HG02610 (cell line): Measurements from ENCODE around the gene COPB2.
"Not testable (repeated sequence)": the region's sequence is repeated elsewhere in the genome, so short reads cannot be mapped to it uniquely, and the experiment has no call there.

ENCODE experiments used
- ATAC-seq: cut with Tn5 transposase; IDR thresholded peaks from one replicate; pipeline ENCODE4 v1.9.1; 2021; ENCODE audit warnings: mild to moderate bottlenecking, moderate library complexity; ENCODE audit not compliant: unreplicated experiment

COPB2 gene

DNA sequence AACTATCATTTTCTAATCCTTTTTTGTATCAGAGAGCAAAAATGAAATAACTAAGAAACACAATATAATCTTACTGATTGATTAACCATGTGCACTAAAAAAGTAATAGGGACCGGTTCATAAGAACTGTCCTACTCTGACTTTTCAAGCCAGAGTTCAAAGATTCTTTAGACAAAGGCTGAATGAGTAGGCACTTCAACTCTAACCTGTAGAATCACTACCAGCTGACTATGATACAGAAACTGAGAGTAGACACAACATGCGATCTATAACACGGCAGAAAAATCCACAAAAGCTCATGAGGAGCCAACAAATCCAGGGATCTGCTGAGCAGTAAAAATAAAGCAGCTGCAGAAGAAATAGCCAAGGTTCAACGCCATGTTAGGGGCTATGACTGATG is 8.9 kb downstream of the COPB2 start:
- ATAC-seq: no peak

DNA sequence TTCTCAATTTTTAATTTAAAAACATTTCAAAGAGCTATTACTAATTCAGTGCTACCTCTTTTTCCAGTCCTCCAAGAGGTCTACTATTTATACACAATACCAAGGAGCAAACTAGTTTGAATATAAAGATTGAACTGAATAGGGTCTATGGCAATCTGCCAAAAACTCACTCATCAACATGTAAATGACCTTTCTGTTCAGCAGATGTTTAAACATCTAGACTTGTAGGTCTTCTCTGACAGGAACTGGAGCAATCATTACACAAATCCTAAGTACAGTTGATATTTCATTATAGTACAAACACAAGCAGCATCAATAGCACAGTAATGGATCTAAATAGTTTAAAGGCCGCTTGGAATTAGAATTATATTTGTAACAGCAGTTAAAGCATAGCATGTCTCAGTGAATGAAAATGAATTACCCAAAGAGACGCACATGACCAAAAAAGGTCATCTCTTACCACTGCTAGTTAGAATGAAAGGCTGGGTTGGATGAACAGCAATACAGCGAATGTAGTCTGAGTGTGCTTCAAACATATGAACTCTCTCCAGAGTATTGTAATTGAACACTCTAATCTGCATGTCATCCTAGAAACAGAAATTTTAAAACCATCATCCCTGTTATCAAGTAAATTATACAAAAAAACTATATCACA is 10.7 kb downstream of the COPB2 start:
- ATAC-seq: no peak

DNA sequence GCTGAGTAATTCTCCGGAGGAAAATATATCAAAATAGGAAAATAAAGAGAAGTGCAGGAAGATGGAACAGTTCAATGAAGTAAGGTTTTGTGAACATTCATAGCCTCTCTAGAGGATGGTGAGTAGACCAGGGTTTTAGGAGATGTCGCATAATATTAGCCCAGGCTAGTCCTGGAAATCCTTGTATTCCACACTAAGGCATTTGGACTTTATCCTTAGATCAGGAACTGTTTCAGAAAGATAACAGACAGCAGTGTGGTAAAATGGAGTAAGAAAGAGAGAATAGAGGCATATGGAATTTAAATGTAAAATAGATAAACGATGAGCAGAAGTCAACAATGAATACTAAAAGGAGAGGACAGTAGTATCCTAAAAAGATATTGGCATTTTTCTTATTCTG is 12.1 kb downstream of the COPB2 start:
- ATAC-seq: no peak

DNA sequence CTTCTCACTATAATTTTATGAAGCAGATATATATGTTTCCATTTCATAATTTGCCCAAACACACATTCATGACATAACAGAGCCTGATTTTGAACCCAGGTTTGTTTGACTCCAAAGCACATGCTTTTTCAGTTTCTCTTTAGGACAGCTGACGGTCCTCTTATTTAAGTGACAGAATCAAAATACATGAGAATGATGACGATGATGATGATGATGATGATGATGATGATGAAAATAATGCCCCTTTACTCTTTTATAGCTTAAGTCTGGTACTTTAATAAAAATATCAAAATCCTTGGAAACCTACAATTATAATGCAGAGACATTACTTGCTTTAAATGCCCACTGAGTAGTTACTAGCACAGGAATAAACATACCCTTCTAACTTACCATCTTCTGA is 15.3 kb downstream of the COPB2 start:
- ATAC-seq: no peak

DNA sequence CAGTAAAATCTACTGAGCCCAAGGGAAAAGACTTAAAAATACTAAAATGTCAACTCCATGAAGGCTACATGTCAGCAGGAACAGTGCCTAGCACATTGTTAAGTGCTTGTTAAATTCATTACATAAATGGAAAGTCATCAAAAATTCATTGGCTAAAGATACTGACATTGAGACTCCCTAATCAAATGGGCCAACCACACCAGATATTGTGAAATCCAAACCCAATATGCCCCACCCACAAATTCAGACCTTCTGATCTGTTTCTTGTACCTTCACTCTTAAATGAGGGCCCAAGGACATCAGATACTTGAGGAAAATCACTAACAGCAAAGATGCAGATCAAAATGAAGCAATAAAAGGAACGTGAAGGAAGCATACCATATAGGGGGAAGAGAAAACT is 24.9 kb downstream of the COPB2 start:
- no peak for ATAC-seq

DNA sequence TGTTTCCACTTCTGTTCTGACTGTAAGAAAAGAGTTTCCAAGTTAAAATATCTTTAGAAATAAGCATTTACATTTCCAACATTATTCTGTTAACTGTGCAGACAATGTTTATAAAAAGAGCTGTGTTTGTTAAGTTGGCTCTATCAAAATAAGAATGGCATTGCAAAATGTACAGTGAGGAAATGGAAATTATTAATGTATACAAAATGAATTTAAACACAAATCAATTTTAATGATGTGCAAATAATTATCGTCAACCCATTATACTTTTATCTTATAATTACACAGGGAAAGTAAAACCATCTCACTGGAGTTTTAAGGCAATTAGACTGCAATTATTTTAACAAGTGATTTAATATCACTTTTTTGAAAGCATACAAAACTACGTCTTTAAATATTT is 28.2 kb downstream of the COPB2 start:
- no peak for ATAC-seq

DNA sequence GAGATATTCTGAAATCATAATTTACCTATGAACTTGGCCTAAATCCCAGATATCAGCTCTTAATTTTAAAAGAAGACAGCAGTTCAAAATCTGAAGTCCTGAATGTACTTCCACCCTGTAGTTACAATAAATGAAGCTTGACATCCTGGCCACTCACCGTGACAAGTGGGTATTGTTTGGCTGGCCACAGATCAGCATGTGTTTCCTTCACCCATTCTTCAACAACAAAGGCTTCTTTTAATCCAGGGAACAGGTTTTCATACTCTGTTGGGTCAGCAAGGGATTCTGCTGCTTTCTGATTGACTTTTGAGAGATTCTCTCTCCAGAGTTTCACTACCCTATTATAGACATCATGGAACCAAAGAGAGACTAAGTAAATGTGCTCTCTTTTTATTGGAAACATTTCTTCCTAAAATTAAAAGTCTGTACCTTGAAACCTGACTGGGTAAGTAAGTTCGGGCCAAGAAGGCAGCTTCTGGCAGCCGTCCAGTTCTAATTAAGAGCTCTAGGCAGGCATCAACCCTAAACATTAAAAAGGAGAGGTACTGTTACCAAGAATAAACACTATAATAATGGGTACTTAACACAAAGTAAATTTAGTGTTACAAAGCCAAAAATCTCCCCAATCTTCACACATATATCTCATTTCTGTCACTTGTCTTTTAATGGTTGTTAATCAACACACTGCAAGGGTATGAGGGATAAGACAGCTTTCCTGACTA is 30.4 kb downstream of the COPB2 start:
- ATAC-seq: no peak

DNA sequence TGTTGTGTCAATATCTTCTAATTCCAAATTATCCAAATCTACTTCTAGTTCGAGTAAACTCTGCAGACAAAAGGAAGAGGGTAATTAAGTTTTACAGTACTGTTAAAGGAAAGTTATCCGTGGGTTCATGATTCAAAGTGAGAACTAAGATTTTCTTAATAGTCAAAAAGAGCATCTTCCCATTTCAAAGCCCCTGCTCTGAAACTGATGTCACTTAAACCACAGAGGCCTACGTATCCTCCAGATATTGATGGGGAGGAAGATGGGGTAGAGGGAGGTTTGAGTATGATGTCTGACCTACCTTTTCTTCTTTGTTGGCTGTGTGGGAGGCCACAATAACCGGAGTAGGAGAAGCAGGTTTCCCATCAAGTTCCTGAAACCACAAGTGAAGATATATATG is 31.5 kb downstream of the COPB2 start:
- peak; percentile 93 for ATAC-seq

DNA sequence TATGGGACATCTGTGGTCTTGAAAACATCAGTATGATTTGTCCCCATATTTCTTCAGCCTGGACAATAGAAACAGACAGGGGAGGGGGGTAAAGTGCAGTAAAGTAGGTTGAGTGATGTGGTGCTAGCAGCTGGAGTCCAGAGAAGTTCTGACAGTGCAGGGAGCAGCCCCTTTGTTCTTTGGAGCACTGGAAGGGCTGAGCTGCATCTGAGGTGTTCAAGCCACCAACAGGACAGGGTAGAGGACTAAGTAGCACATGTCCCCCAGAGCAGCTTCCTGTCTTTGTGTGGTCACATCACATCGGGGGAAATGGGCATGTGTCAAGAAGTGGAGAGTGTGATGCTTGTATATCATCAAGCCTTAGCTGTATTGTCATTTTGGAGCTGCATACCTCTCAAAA is 33.6 kb downstream of the COPB2 start:
- no peak for ATAC-seq

DNA sequence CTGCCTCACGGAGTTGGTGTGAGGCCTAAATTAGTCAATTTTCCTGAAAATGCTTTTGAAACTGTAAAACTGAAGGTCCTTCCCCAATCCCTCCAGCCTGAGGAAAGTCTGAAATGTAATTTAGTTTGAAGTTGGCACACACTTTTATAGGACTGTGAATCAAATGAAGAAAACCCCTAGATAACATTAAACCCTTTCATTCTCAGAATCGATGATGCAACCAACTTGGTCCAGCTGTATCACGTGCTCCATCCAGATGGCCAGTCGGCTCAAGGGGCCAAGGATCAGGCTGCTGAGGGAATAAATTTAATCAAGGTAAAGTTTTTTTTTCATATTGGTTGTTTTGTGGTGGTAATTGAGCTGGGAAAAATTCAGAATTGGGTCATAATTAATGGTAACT is 34.0 kb downstream of the COPB2 start:
- ATAC-seq: no peak

DNA sequence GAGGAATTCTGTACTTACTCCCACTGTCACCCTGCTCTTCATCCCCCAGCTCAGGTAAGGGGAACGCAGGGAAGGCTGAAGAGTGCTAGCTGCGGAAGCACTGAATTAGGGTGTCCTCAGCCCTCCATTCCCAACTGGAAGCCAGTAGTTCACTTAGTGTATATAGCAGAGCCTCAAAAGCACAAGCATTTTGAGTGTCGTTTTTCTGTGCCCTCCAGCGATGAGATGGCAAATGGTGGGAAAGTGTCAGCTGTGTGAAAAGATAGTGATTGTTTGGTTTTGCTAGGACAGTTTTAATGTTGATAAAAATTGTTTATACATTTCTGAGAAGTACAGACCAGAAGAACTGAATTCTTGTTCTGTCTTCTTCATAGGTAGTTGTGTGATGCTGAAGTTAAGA is 34.8 kb downstream of the COPB2 start:
- ATAC-seq: no peak

DNA sequence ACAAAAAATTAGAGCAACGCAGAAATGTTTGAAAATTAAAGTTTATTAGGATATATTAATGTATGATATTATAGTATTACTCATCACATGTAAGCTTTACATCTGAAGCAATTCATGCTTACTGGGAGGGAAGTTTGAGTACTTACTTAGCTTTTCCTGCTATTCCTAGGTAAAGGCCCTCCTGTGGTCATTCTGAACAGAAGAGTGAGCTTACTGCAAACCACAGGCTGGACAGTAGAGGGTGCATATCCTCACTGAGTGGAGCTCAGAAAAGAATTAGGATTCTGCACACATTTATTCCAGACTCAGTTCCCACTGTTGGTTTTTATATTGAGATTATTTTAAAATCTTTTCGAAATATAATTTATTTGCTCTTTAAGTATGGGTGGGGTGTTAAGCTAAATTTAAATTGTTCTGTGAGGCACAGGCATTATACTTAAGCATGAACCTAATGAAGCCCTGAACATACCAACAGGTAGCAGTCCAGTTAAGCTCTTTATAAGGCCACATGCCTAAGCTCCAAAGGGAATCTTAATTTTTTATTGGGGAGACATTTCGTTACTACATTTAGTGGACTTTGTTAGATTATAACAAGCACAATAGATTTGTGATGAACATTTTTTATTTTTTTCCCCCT is 35.4 kb downstream of the COPB2 start:
- no peak for ATAC-seq

DNA sequence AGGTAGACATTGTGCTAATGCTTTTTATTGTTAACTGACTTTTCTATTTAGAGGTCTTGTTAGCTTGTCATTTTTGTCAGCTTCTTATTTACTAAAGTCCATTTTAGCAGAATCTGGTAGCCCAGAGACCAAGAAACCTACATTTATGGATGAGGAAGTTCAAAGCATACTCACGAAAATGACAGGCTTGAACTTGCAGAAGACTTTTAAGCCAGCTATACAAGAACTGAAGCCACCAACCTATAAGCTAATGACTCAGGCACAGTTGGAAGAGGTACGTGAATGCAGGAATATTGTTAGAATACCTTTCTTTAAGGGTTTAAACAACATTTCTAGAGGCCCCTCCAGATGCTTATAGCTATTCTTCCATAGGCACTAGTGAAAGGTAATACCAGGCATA is 42.7 kb downstream of the COPB2 start:
- no peak for ATAC-seq

DNA sequence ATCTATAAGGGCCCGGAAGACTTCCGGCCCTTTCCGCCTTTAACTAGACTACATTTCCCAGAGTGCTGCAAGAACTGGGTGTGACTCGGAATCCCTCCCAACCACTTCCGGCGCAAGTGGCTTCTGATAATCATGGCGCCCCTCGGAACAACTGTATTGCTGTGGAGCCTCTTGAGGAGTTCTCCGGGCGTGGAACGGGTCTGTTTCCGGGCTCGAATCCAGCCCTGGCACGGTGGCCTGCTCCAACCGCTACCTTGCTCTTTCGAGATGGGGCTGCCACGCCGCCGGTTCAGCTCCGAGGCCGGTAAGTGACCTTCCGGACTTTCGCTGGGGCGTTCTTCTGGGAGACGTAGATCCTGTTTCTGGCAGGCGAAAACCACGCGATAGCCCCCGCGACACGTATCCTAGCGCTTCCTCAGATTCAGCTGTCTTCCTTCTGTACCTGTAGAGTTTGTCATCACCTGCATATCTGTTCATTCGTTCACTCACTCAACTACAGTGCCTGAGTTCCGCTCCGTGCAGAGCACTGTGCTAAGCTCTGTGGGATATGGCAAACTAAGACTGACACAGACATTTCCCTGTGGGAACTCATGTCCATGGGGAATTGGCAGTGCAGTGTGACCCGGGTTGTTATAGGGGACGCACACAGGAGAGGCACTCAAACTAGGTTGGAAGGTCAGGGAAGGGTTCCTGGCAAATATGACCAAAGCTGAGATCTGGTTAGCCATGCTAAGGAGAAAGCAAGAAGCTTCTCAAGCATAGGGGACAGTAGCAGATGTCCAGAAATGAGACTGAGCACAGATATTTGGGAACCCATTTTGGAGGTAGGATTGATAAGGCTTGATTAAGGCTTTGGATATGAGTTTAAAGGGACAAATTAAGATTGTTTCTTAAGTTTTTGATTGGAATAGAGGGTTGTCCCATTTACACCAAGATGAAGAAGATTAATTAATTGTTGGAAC is 45.3 kb downstream of the COPB2 start, which contains the start of gene MRPS22:
Gene MRPS22, plus strand, starts transcription at position 126 of the 962 bp plus-strand sequence. Its CDS starts 7 bp downstream, at position 133.
- peak; percentile 96 for ATAC-seq

DNA sequence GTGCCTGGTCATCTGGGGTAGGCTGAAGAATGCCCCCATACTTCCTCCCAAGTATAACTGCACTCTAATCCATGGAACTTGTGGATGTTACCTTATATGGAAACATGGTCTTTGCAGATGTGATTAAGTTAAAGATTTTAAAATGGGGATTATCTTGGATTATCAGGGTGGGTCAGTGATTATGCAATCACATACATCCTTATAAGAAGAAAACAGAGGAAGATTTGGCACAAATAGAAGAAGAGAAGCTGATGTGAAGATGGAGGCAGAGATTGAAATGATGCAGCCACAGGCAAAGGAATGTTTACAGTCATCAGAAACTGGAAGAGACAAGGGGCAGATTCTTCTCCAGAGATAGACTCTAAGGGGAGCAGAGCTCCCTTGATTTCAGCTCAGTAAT is 47.4 kb downstream of the COPB2 start:
- no peak for ATAC-seq

DNA sequence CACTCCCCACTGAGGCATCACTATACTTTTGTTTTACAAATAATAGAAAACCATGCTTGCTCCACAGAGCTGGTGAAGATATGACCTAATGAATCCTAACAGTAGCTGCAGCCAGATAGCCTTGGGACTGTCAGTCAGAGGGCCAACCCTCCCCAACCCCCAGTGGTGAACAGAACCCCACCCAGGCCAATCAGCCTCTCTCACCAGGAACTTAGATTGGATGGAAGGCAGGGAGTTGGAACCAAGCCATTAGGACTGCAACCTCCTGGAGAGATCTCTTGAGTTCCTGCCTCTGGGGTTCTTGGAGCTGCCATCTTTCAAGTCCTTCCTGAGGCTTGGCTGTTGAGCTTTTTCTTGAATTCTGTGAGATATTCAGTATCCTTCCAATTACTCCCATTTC is 48.7 kb downstream of the COPB2 start:
- ATAC-seq: no peak

DNA sequence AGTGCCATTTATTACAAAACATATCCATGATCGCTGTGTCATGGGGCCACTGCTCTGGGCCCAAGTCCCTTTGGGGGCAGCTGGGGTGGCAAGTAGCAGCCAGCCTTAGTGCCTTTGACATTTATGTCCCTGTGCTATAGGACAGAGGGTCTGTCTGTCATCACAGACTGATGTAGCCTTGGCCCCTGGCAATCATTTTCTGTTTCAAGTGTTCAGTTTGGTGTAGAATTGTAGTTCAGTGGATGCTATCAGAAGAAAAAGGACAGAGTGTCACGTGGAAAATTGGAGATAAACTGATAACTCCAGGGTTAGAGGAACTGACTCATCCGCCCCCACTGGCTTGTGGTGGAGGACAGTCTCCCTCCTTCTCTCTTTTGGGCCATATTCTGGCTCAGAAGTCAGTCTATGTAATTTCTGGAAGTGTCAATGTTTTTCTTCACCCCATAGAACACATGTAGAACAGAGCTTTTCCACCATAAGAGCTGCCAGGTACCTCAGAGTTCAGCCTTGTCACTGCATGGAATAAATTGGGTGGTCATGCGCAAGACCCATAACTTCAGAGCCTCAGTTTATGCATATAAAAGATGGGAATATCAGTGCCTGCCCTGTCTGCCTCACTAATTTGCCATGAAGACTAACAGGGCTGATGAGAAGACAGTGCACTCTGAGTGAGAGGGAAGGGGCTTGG is 50.1 kb downstream of the COPB2 start:
- ATAC-seq: no peak

DNA sequence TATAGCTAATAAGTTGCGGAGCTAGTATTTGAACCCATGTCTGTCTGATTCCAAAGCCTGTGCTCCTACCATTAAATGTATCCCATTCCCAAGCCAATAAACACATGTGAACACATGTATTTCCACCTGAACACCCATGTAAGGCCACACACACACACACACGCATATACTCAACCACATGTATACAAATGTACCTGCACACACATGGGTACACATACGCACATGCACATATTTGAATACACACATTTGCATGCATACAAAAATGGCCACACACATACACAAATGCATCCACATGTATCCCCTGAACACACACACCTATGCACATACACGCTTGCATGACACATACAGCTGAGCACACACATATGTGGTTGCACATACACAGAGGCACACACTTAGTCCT is 51.0 kb downstream of the COPB2 start:
- no peak for ATAC-seq

DNA sequence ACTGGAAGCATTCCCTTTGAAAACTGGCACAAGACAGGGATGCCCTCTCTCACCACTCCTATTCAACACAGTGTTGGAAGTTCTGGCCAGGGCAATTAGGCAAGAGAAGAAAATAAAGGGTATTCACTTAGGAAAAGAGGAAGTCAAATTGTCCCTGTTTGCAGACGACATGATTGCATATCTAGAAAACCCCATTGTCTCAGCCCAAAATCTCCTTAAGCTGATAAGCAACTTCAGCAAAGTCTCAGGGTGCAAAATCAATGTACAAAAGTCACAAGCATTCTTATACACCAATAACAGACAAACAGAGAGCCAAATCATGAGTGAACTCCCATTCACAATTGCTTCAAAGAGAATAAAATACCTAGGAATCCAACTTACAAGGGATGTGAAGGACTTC is 54.8 kb downstream of the COPB2 start:
- ATAC-seq: not testable (repeated sequence)

DNA sequence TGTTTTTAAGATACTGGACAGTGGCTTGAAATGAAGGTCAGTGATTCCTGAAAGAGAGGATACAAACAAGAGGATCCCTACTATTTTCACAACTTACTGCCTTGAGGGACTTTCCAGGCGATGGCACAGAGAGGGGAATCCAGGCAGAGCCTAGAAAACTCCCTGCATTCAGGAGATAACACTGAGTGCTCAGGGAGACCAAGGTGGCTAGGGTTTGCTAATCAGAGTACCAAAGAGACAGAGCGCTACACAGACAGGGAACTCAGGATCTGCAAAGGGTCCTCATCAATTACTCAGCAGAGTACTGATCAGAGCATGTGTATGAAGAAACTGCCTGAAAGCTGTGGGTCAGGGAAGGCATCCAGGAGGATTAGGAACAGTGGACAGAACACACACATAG is 57.4 kb downstream of the COPB2 start:
- ATAC-seq: no peak
